VCaP (cell line): Measurements from ENCODE around the gene GTF2F2.
"Not testable (repeated sequence)": the region's sequence is repeated elsewhere in the genome, so short reads cannot be mapped to it uniquely, and the experiment has no call there.

Experiments
- H3K27ac ChIP-seq: fragments of 450-650 bp; 2 replicates; pipeline ENCODE4 v1.5.1; 2017
- CTCF ChIP-seq: fragments of 450-650 bp; conservative IDR thresholded peaks from 2 replicates; pipeline ENCODE4 v1.5.1; 2017; ENCODE audit warnings: mild to moderate bottlenecking, moderate library complexity

GTF2F2 gene

GRCh38 chr13:45180713-45181601, 60.6 kb downstream of the GTF2F2 start:
- TF ChIP-seq CTCF, result no peak
- no peak overlapping the region for H3K27ac ChIP-seq

- no peak overlapping the region for H3K27ac ChIP-seq
- TF ChIP-seq CTCF, result no peak
Measured at GRCh38 chr13:45184693-45185092, 64.4 kb downstream of the GTF2F2 start.

- H3K27ac ChIP-seq, result no peak overlapping the region
- no peak for TF ChIP-seq CTCF
Measured at GRCh38 chr13:45185286-45185685, 65.0 kb downstream of the GTF2F2 start.

GRCh38 chr13:45189077-45189476, 68.8 kb downstream of the GTF2F2 start:
- not testable (repeated sequence) for H3K27ac ChIP-seq

- H3K27ac ChIP-seq, result not testable (repeated sequence)
Measured at GRCh38 chr13:45189511-45189910, 69.2 kb downstream of the GTF2F2 start.

GRCh38 chr13:45191874-45192273, 71.6 kb downstream of the GTF2F2 start:
- no peak for TF ChIP-seq CTCF
- no peak overlapping the region for H3K27ac ChIP-seq

GRCh38 chr13:45194081-45194939, 74.0 kb downstream of the GTF2F2 start:
- H3K27ac ChIP-seq, result no peak overlapping the region

More at GRCh38 chr13:45194081-45194939, 74.0 kb downstream of the GTF2F2 start:
- TF ChIP-seq CTCF, result peak; percentile 10; the same call in 1 of the 2 replicates
